Measurements from ENCODE around the gene TBCCD1.
A peak's percentile ranks its signal among the peaks of the same experiment; 100 is the strongest.

Gene TBCCD1

GRCh38 chr3:186567072-186567921, at the start of gene TBCCD1:
Gene TBCCD1 (minus strand): TSS chr3:186567339. CDS start chr3:186564329, 3,010 bp downstream.
- DNase-seq = peak; percentile 70

- DNase-seq = no peak
Measured at GRCh38 chr3:186616299-186616617, 49.1 kb upstream of the TBCCD1 start.

GRCh38 chr3:186614597-186615483, 47.7 kb upstream of the TBCCD1 start:
- DNase-seq = peak; percentile 73

- DNase-seq = no peak
Measured at GRCh38 chr3:186614266-186614596, 47.1 kb upstream of the TBCCD1 start.

GRCh38 chr3:186613637-186614265, 46.6 kb upstream of the TBCCD1 start:
- no peak for DNase-seq

GRCh38 chr3:186612721-186613636, 45.8 kb upstream of the TBCCD1 start, which contains the start of gene AHSG:
Gene AHSG (plus strand): TSS chr3:186613060. CDS start chr3:186613142, 82 bp downstream.
- no peak for DNase-seq

- DNase-seq = no peak
Measured at GRCh38 chr3:186612065-186612464, 44.9 kb upstream of the TBCCD1 start.

- DNase-seq = no peak
Measured at GRCh38 chr3:186609247-186609868, 42.2 kb upstream of the TBCCD1 start.

- no peak for DNase-seq
Measured at GRCh38 chr3:186608624-186609215, 41.6 kb upstream of the TBCCD1 start.

GRCh38 chr3:186605561-186606545, 38.7 kb upstream of the TBCCD1 start:
- DNase-seq = no peak

GRCh38 chr3:186605078-186605477, 37.9 kb upstream of the TBCCD1 start:
- no peak for DNase-seq

- DNase-seq = no peak
Measured at GRCh38 chr3:186603159-186603558, 36.0 kb upstream of the TBCCD1 start.

GRCh38 chr3:186600896-186601295, 33.8 kb upstream of the TBCCD1 start:
- DNase-seq = no peak

GRCh38 chr3:186599785-186600166, 32.6 kb upstream of the TBCCD1 start:
- no peak for DNase-seq

- DNase-seq = no peak
Measured at GRCh38 chr3:186599142-186599784, 32.1 kb upstream of the TBCCD1 start.

GRCh38 chr3:186598794-186599141, 31.6 kb upstream of the TBCCD1 start:
- DNase-seq = no peak

- DNase-seq = no peak
Measured at GRCh38 chr3:186598108-186598784, 31.1 kb upstream of the TBCCD1 start.

GRCh38 chr3:186596568-186597287, 29.6 kb upstream of the TBCCD1 start:
- no peak for DNase-seq

All from NCI-H2081 treated with DMSO at 0.1 percent for 48 hours (cell line).